Measurements from ENCODE around the gene CCDC122.
A peak's percentile ranks its signal among the peaks of the same experiment; 100 is the strongest.

- TF ChIP-seq EP300 (IDR thresholded peaks at IDR 0.05; ENCODE audit: borderline replicate concordance in 1 of 2, control insufficient read depth in 1 of 2, low read depth in 2 of 2, low read length in 2 of 2) (no peak), TAF1 (IDR thresholded peaks at IDR 0.05; ENCODE audit: borderline replicate concordance, low read depth, low read length) (no peak), STAT3 (IDR thresholded peaks at IDR 0.05; ENCODE audit: low read depth, low read length) (no peak), ZBTB33 (IDR thresholded peaks at IDR 0.05) (no peak), FOXK2 (IDR thresholded peaks at IDR 0.05) (no peak), RCOR1 (conservative IDR thresholded peaks at IDR 0.05; ENCODE audit: low read depth, low read length) (no peak), NR2C2 (IDR thresholded peaks at IDR 0.05; ENCODE audit: borderline replicate concordance, control insufficient read depth, insufficient read length, low read depth) (no peak)
- TF ChIP-seq, protein P1, sequence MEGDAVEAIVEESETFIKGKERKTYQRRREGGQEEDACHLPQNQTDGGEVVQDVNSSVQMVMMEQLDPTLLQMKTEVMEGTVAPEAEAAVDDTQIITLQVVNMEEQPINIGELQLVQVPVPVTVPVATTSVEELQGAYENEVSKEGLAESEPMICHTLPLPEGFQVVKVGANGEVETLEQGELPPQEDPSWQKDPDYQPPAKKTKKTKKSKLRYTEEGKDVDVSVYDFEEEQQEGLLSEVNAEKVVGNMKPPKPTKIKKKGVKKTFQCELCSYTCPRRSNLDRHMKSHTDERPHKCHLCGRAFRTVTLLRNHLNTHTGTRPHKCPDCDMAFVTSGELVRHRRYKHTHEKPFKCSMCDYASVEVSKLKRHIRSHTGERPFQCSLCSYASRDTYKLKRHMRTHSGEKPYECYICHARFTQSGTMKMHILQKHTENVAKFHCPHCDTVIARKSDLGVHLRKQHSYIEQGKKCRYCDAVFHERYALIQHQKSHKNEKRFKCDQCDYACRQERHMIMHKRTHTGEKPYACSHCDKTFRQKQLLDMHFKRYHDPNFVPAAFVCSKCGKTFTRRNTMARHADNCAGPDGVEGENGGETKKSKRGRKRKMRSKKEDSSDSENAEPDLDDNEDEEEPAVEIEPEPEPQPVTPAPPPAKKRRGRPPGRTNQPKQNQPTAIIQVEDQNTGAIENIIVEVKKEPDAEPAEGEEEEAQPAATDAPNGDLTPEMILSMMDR (IDR thresholded peaks at IDR 0.05 in 2 of 3, conservative IDR thresholded peaks at IDR 0.05 in 1 of 3; ENCODE audit: control insufficient read depth in 2 of 3, extremely low read depth in 1 of 3, insufficient read depth in 1 of 3, low read depth in 3 of 3, low read length in 3 of 3) = 0 out of 6 replicates have a peak, but pooled peaks of 1 of the 3 experiments have one; percentile 7
Measured at GRCh38 chr13:43786766-43787517, 92.6 kb downstream of the CCDC122 start, which contains the start of gene ENOX1.
